Gastroesophageal sphincter (tissue), 4 donors: ENCODE results near the gene SHISA9. TPM values are rescaled to one million over a fixed set of nuclear protein-coding genes. Genes with fewer than 3 reads are reported as not detected.

ENCODE experiments used
- ATAC-seq: fragments of 150-250 bp; one replicate; pipeline ENCODE4 v1.9.1; 2016; ENCODE audit warnings: mild to moderate bottlenecking, moderate library complexity
- H3K27ac ChIP-seq, 4 donors: fragments of 200-600 bp; sonication (generic) in 3 of 4; 1 replicate in 3 of 4; 2 replicates in 1 of 4; pipeline ENCODE4 v1.5.1; 2016 to 2019
- H3K27me3 ChIP-seq: fragments of 200-600 bp; sonication (generic); one replicate; pipeline ENCODE4 v1.5.1; 2019
- H3K36me3 ChIP-seq, 2 donors: fragments of 200-600 bp; sonication (generic); one replicate each; pipeline ENCODE4 v1.5.1; 2019; ENCODE audit warnings: control low read depth in 1 of 2
- H3K4me1 ChIP-seq, 3 donors: fragments of 200-600 bp; sonication (generic); 1 replicate in 2 of 3; 2 replicates in 1 of 3; pipeline ENCODE4 v1.5.1; 2016 to 2019; ENCODE audit warnings: control low read depth in 2 of 3
- H3K4me3 ChIP-seq, 2 donors: fragments of 200-600 bp; sonication (generic); one replicate each; pipeline ENCODE4 v1.5.1; 2019; ENCODE audit warnings: mild to moderate bottlenecking in 1 of 2, moderate library complexity in 1 of 2
- H3K9me3 ChIP-seq, 3 donors: fragments of 200-600 bp; sonication (generic); one replicate each; pipeline ENCODE4 v1.5.1; 2017 to 2019; ENCODE audit warnings: control low read depth in 2 of 3
- EP300 ChIP-seq: sonication (generic); formaldehyde crosslinking; IDR thresholded peaks from one replicate; pipeline ENCODE4 v1.6.1; 2017; ENCODE audit warnings: antibody characterized with exemption, mild to moderate bottlenecking
- POLR2A ChIP-seq, 2 donors: fragments of 450-650 bp; IDR thresholded peaks; one replicate each; pipeline ENCODE4 v1.6.1; 2017; ENCODE audit warnings: antibody characterized with exemption in 2 of 2, mild to moderate bottlenecking in 2 of 2, moderate library complexity in 1 of 2
- POLR2AphosphoS5 ChIP-seq: sonication (generic); formaldehyde crosslinking; IDR thresholded peaks from one replicate; pipeline ENCODE4 v1.6.1; 2017; ENCODE audit warnings: antibody characterized with exemption
- WGBS, 2 donors: methylation state at CpG; one replicate each; pipeline ENCODE4 v1.1.5; 2018; ENCODE audit warnings: low coverage in 1 of 2; 5-methylcytosine and 5-hydroxymethylcytosine counted together
- total RNA-seq, 4 donors: library from RNA; depleted of rRNA; stranded (reverse); fragments of >200 nt; gene quantifications; one replicate each; pipeline ENCODE4 v1.1.0, GENCODE V29; 2016
- TF ChIP-seq, protein P1 (sequence below), 4 experiments: fragments of 200-600 bp in 2 of 4; fragments of 450-650 bp in 2 of 4; sonication (generic) in 1 of 4; IDR thresholded peaks; one replicate each; pipeline ENCODE4 v1.5.1; 2017 to 2019; ENCODE audit warnings: antibody characterized with exemption in 4 of 4, mild to moderate bottlenecking in 2 of 4, moderate library complexity in 2 of 4

Gene SHISA9
- total RNA-seq, 4 donors from 2014 or later, result 1.1 to 12.6 (median 4.9) TPM

- Histone ChIP-seq H3K4me3 (no peak overlapping the region), H3K9me3 (peaks cover 0 to 32% (median 0%) of the 10 kb centered on the region in 3 donors), H3K27me3 (no peaks in the 10 kb centered on the region), H3K27ac (no peak overlapping the region), H3K4me1 (no peaks in the 10 kb centered on the region), H3K36me3 (no peaks in the 10 kb centered on the region)
- TF ChIP-seq, protein P1, sequence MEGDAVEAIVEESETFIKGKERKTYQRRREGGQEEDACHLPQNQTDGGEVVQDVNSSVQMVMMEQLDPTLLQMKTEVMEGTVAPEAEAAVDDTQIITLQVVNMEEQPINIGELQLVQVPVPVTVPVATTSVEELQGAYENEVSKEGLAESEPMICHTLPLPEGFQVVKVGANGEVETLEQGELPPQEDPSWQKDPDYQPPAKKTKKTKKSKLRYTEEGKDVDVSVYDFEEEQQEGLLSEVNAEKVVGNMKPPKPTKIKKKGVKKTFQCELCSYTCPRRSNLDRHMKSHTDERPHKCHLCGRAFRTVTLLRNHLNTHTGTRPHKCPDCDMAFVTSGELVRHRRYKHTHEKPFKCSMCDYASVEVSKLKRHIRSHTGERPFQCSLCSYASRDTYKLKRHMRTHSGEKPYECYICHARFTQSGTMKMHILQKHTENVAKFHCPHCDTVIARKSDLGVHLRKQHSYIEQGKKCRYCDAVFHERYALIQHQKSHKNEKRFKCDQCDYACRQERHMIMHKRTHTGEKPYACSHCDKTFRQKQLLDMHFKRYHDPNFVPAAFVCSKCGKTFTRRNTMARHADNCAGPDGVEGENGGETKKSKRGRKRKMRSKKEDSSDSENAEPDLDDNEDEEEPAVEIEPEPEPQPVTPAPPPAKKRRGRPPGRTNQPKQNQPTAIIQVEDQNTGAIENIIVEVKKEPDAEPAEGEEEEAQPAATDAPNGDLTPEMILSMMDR (IDR thresholded peaks at IDR 0.05), result no peak
- TF ChIP-seq POLR2AphosphoS5 (no peak), EP300 (no peak), POLR2A (IDR thresholded peaks at IDR 0.05) (no peak)
- no peak for ATAC-seq
- 58 to 72% methylated on average over 6 of the region's 7 CpGs for WGBS, 2 donors
Measured at GRCh38 chr16:13093661-13094060, 192.3 kb downstream of the SHISA9 start.

DNA sequence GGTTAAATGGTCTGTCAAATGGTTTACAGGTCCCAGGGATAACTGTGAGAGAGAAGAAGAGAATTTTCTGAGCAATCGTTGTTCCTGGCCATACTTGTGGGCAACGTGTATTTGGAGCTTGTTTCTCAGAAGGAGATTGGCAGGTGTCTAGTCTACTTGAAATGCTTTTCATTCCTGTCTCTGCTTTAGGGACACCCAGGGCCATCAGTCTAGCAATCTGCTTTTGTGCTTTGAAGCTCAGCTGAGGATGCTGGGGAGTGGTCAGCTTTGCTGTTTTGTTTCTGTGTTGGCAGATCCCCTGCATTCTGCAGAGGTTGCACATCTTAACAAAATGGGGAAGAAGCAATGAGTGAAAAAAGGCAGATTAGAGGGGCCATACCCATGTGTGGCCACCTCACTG, 193.7 kb downstream of the SHISA9 start:
- TF ChIP-seq, protein P1 (IDR thresholded peaks at IDR 0.05), result no peak
- TF ChIP-seq POLR2A (IDR thresholded peaks at IDR 0.05) (no peak), POLR2AphosphoS5 (no peak), EP300 (no peak)
- Histone ChIP-seq H3K27ac (no peak overlapping the region), H3K27me3 (no peaks in the 10 kb centered on the region), H3K9me3 (peaks cover 0 to 26% (median 0%) of the 10 kb centered on the region in 3 donors), H3K36me3 (no peaks in the 10 kb centered on the region), H3K4me3 (no peak overlapping the region), H3K4me1 (no peaks in the 10 kb centered on the region)
- 79 to 88% methylated on average over 2 of the region's 2 CpGs for WGBS, 2 donors
- ATAC-seq, result no peak

DNA sequence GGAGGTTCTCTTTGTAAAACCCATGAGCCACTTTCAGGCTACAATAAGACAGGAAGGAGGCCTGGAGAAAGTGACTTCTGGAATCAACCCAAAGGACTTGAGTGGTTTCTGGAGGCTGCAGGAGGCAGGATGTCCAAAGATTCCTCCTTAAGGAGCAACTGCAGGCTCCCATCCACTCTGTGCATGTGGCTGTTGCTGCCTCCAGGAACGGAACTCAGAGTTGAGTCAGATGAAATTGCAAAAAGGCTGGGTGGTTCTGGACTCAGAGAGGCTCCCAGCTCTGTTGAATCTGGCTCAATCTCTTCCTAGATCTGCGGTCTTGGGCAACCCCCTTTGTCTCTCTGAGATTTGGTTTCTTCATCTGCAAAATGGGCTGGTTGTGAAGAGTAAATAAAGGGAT, 197.1 kb downstream of the SHISA9 start:
- H3K4me3 ChIP-seq, result no peak overlapping the region
- ATAC-seq, result no peak

GRCh38 chr16:13099822-13100221, 198.4 kb downstream of the SHISA9 start:
- Histone ChIP-seq H3K4me1 (no peaks in the 10 kb centered on the region), H3K36me3 (no peaks in the 10 kb centered on the region), H3K27me3 (no peaks in the 10 kb centered on the region), H3K4me3 (no peak overlapping the region), H3K27ac (no peak overlapping the region), H3K9me3 (peaks cover 0 to 14% (median 0%) of the 10 kb centered on the region in 3 donors)
- 17 to 44% methylated on average over 2 of the region's 2 CpGs for WGBS, 2 donors
- no peak for ATAC-seq
- TF ChIP-seq, protein P1 (IDR thresholded peaks at IDR 0.05), result no peak
- no peak for TF ChIP-seq POLR2A (IDR thresholded peaks at IDR 0.05)
- no peak for TF ChIP-seq POLR2AphosphoS5
- TF ChIP-seq EP300, result no peak

More for the DNA sequence above, 197.1 kb downstream of the SHISA9 start:
- H3K27me3 ChIP-seq, result no peaks in the 10 kb centered on the region
- no peak overlapping the region for H3K27ac ChIP-seq
- H3K9me3 ChIP-seq, result peaks cover 0 to 3% (median 0%) of the 10 kb centered on the region in 3 donors
- H3K4me1 ChIP-seq, result no peaks in the 10 kb centered on the region
- 60% methylated on average over 1 to 2 of the region's 2 CpGs for WGBS, 2 donors
- TF ChIP-seq POLR2A (IDR thresholded peaks at IDR 0.05) (no peak), EP300 (no peak)
- no peaks in the 10 kb centered on the region for H3K36me3 ChIP-seq

GRCh38 chr16:13100970-13101369, 199.6 kb downstream of the SHISA9 start:
- Histone ChIP-seq H3K4me1 (no peaks in the 10 kb centered on the region), H3K27ac (no peak overlapping the region), H3K36me3 (no peaks in the 10 kb centered on the region), H3K9me3 (peaks cover 0 to 23% (median 0%) of the 10 kb centered on the region in 3 donors), H3K4me3 (no peak overlapping the region), H3K27me3 (no peaks in the 10 kb centered on the region)
- ATAC-seq, result no peak
- 54 to 70% methylated on average over 6 of the region's 6 CpGs for WGBS, 2 donors
- TF ChIP-seq, protein P1 (IDR thresholded peaks at IDR 0.05), result no peak
- TF ChIP-seq EP300, result no peak
- TF ChIP-seq POLR2A (IDR thresholded peaks at IDR 0.05), result no peak
- no peak for TF ChIP-seq POLR2AphosphoS5
